Islet precursor cell (in vitro differentiated cells): ENCODE measurements around the gene AP4B1.

Experiments used
- DNase-seq: peaks from one replicate; pipeline ENCODE4 v3.0.0-alpha.2; 2018

The AP4B1 gene

GRCh38 chr1:113891631-113892220 is 12.9 kb downstream of the AP4B1 start:
- DNase-seq = no peak

GRCh38 chr1:113890816-113891215 is 13.8 kb downstream of the AP4B1 start:
- no peak for DNase-seq

- no peak for DNase-seq
These were observed 17.0 kb downstream of the AP4B1 start, which contains the start of gene BCL2L15 for GRCh38 chr1:113887402-113888175. Gene BCL2L15, minus strand, starts transcription at chr1:113887581. Its CDS starts 206 bp downstream, at chr1:113887375.

- no peak for DNase-seq
These were observed 17.9 kb downstream of the AP4B1 start for GRCh38 chr1:113886417-113887401.

- DNase-seq = no peak
These were observed 22.9 kb downstream of the AP4B1 start for GRCh38 chr1:113881661-113882060.

- DNase-seq = no peak
These were observed 24.9 kb downstream of the AP4B1 start for GRCh38 chr1:113879739-113880038.

- no peak for DNase-seq
These were observed 28.4 kb downstream of the AP4B1 start for GRCh38 chr1:113876176-113876575.

DNA sequence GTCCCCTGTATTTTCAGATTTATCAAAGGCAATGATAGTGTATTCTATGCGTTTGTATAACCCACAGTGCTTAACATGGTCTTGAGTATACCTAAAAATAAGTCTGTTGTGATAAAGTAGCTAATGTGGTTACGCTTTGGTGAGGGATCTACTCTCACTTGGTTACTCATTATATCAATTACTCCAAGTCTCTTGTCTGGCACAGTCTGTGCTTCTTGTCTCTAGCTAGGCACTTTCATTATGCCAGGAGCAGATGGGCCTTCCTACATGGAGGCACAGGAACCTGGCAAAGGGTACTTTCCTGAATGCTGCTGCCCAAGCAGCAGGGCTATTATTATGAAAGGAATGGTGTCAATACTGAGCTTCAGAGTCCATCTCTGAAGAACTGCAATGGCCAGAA is 28.9 kb downstream of the AP4B1 start:
- no peak for DNase-seq

GRCh38 chr1:113874012-113874879 is 30.4 kb downstream of the AP4B1 start:
- no peak for DNase-seq

DNA sequence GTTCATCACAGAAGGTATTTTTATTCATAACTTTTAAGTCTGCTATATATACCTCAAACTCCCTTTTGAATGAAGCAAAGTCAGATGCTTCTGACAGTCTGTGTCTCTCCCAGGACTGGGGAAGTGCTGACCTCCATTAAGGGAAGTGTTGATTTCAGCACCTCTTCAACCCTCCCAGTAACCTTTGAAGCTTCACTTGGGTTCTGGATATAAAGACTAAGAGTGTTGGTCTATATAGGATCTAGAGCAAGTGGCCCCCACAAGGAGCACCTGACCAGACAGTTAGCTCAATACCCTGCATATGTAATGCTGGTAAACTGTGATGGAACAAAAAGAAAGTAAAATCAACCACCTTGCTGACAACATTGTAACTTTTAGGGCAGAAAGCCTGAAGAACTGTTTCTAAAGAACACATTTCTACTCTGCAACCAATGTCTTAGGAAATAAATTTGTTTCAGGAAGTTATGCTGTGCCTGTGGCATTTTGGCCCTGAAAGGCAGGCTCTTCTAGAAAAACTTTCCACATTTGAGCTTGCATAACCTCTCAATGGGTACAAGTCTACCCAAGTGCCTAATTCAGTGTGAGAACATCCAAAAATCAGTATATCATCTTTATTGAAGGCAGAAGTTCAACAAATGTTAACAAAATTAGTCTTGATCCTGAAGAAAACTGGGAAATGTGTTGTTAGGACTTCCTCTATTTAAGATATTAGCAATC is 32.2 kb downstream of the AP4B1 start:
- no peak for DNase-seq

- DNase-seq = no peak
These were observed 32.9 kb downstream of the AP4B1 start, which contains the start of gene PTPN22 for GRCh38 chr1:113871597-113872113. Gene PTPN22, minus strand, starts transcription at chr1:113871712.

DNA sequence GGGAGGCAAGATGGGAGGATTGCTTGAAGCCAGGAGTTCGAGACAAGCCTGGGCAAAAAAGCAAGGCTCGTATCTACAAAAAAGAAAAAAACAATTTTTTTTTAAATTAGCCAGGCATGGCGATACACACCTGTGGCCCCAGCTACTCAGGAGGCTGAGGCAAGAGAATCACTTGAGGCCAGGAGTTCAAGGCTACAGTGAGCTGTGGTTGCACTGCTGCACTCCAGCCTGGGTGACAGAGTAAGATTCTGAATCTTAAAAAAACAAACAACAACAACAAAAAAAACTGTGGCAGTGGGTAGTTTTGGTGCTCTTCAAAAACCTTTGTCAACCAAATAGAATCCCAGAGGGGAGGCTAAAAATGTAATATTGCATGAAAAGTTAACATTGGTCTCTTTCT is 33.8 kb downstream of the AP4B1 start:
- DNase-seq = no peak

GRCh38 chr1:113868387-113869083 is 36.1 kb downstream of the AP4B1 start:
- DNase-seq = no peak

DNA sequence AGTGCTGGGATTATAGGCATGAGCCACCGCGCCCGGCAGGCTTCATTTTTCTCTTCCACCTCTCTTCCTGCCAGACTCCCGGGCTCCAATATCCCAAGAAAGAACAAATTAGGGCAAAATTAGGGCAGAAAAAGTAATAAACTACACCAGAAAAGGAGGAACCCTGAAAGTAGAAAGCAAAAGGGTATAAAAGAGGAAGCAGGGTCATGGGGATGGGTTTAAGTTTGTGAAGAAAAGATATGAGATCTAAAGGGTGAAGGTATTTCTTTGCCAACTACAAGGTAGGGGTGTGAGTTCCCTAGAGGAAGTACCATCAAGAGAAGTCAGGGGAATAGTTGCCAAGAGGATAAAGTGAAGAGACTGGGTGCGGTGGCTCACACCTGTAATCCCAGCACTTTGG is 43.0 kb downstream of the AP4B1 start:
- DNase-seq = no peak

GRCh38 chr1:113860891-113861290 is 43.7 kb downstream of the AP4B1 start:
- DNase-seq = no peak

- DNase-seq = no peak
These were observed 45.0 kb downstream of the AP4B1 start for GRCh38 chr1:113859478-113860175.

DNA sequence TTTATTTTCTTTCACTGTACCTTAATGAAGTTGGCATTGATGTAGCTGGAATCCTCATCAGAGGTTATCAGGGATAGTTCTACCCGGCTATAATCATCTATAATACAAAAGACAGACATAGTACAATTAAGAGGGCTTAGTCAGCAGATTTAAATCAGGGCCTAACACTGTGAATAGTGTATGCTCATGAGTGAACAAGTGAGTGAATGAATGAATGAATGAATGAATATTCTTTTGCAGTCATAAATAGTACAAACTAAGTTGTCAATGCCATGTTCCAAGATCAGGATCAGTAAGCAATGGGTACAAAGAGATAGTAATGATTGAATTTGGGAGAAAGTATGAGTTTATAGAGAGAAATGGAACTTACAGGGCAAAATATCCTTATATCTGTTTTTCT is 45.6 kb downstream of the AP4B1 start:
- no peak for DNase-seq

- no peak for DNase-seq
These were observed 46.2 kb downstream of the AP4B1 start for GRCh38 chr1:113858418-113858817.

GRCh38 chr1:113857776-113858175 is 46.8 kb downstream of the AP4B1 start:
- DNase-seq = no peak

GRCh38 chr1:113856401-113856790 is 48.2 kb downstream of the AP4B1 start:
- DNase-seq = no peak
